HG02970 (cell line): ENCODE data around the gene SCFD2.
"Not testable (repeated sequence)": the region's sequence is repeated elsewhere in the genome, so short reads cannot be mapped to it uniquely, and the experiment has no call there.

Experiments
- ATAC-seq: cut with Tn5 transposase; IDR thresholded peaks from one replicate; pipeline ENCODE4 v1.9.1; 2021; ENCODE audit warnings: mild to moderate bottlenecking, moderate library complexity, moderate number of reproducible peaks; ENCODE audit not compliant: unreplicated experiment, low FRiP score

SCFD2 gene

GRCh38 chr4:53195815-53196661 is 169.8 kb downstream of the SCFD2 start:
- ATAC-seq = no peak

GRCh38 chr4:53194727-53195126 is 171.1 kb downstream of the SCFD2 start:
- no peak for ATAC-seq

GRCh38 chr4:53193111-53193510 is 172.8 kb downstream of the SCFD2 start:
- no peak for ATAC-seq

GRCh38 chr4:53192496-53192895 is 173.4 kb downstream of the SCFD2 start:
- no peak for ATAC-seq

GRCh38 chr4:53191997-53192396 is 173.9 kb downstream of the SCFD2 start:
- ATAC-seq = no peak

- no peak for ATAC-seq
Observed at GRCh38 chr4:53189011-53189410, 176.8 kb downstream of the SCFD2 start.

GRCh38 chr4:53186714-53187358 is 179.0 kb downstream of the SCFD2 start:
- ATAC-seq = no peak

- no peak for ATAC-seq
Observed at GRCh38 chr4:53185869-53186585, 179.8 kb downstream of the SCFD2 start.

- ATAC-seq = no peak
Observed at GRCh38 chr4:53183754-53184153, 182.1 kb downstream of the SCFD2 start.

- not testable (repeated sequence) for ATAC-seq
Observed at GRCh38 chr4:53177751-53178150, 188.1 kb downstream of the SCFD2 start.

GRCh38 chr4:53175640-53176039 is 190.2 kb downstream of the SCFD2 start:
- ATAC-seq = no peak

- ATAC-seq = no peak
Observed at GRCh38 chr4:53174823-53175222, 191.0 kb downstream of the SCFD2 start.

GRCh38 chr4:53173576-53173975 is 192.3 kb downstream of the SCFD2 start:
- ATAC-seq = no peak

GRCh38 chr4:53171797-53172196 is 194.1 kb downstream of the SCFD2 start:
- no peak for ATAC-seq

GRCh38 chr4:53169695-53170617 is 195.9 kb downstream of the SCFD2 start:
- ATAC-seq = no peak

GRCh38 chr4:53168228-53168627 is 197.6 kb downstream of the SCFD2 start:
- ATAC-seq = no peak

- ATAC-seq = no peak
Observed at GRCh38 chr4:53162969-53163368, 202.9 kb downstream of the SCFD2 start.

- no peak for ATAC-seq
Observed at GRCh38 chr4:53161787-53162433, 204.0 kb downstream of the SCFD2 start.

GRCh38 chr4:53161051-53161786 is 204.6 kb downstream of the SCFD2 start:
- ATAC-seq = no peak
